Retinal pigment epithelial cell (primary cell): ENCODE measurements around the gene LRRC47.

ENCODE experiments used
- DNase-seq: peaks from one replicate; pipeline ENCODE4 v3.0.0-alpha.2; 2010; ENCODE audit warnings: low read depth
- H3K4me3 ChIP-seq: 2 replicates; pipeline ENCODE4 v1.5.1; 2011; ENCODE audit warnings: mild to moderate bottlenecking, low read length, control low read depth, moderate library complexity
- CTCF ChIP-seq: conservative IDR thresholded peaks from 2 replicates; pipeline ENCODE4 v1.5.1; 2011; ENCODE audit warnings: low read depth, low read length, control low read depth, inconsistent platforms

Gene LRRC47

GRCh38 chr1:3796215-3797061, at the start of gene LRRC47:
Gene LRRC47 (minus strand): TSS chr1:3796498. CDS start chr1:3796476, 22 bp downstream.
- peak within 1 kb of the TSS; percentile 81 for H3K4me3 ChIP-seq
- no peak for TF ChIP-seq CTCF
- peak; percentile 63 for DNase-seq

- no peak for DNase-seq
- no peak overlapping the region for H3K4me3 ChIP-seq
- no peak for TF ChIP-seq CTCF
Measured at GRCh38 chr1:3842912-3843311, 46.6 kb upstream of the LRRC47 start.

- TF ChIP-seq CTCF, result no peak
- DNase-seq, result no peak
Measured at GRCh38 chr1:3841491-3841890, 45.2 kb upstream of the LRRC47 start.

GRCh38 chr1:3838788-3839187, 42.5 kb upstream of the LRRC47 start:
- TF ChIP-seq CTCF, result no peak
- no peak overlapping the region for H3K4me3 ChIP-seq
- no peak for DNase-seq

More at GRCh38 chr1:3841491-3841890, 45.2 kb upstream of the LRRC47 start:
- H3K4me3 ChIP-seq, result no peak overlapping the region

GRCh38 chr1:3837685-3838084, 41.4 kb upstream of the LRRC47 start:
- no peak for DNase-seq
- H3K4me3 ChIP-seq, result no peak overlapping the region
- no peak for TF ChIP-seq CTCF

- no peak for DNase-seq
- H3K4me3 ChIP-seq, result no peak overlapping the region
- no peak for TF ChIP-seq CTCF
Measured at GRCh38 chr1:3837200-3837599, 40.9 kb upstream of the LRRC47 start.

- no peak overlapping the region for H3K4me3 ChIP-seq
- no peak for DNase-seq
- TF ChIP-seq CTCF, result no peak
Measured at GRCh38 chr1:3836421-3836820, 40.1 kb upstream of the LRRC47 start.
